ENCODE results near the gene USH1G.

The USH1G gene

GRCh38 chr17:74954115-74954514, 31.1 kb upstream of the USH1G start:
- no peak for DNase-seq (ENCODE audit: low read depth)

GRCh38 chr17:74953134-74953687, 30.2 kb upstream of the USH1G start:
- no peak for DNase-seq (ENCODE audit: low read depth)

GRCh38 chr17:74952431-74953133, 29.5 kb upstream of the USH1G start:
- DNase-seq (ENCODE audit: low read depth), result no peak

- DNase-seq (ENCODE audit: low read depth), result no peak
Measured at GRCh38 chr17:74951680-74952421, 28.8 kb upstream of the USH1G start.

GRCh38 chr17:74951065-74951464, 28.0 kb upstream of the USH1G start:
- no peak for DNase-seq (ENCODE audit: low read depth)

GRCh38 chr17:74950207-74950606, 27.2 kb upstream of the USH1G start:
- no peak for DNase-seq (ENCODE audit: low read depth)

- DNase-seq (ENCODE audit: low read depth), result no peak
Measured at GRCh38 chr17:74949455-74950115, 26.5 kb upstream of the USH1G start.

- DNase-seq (ENCODE audit: low read depth), result no peak
Measured at GRCh38 chr17:74947041-74947754, 24.1 kb upstream of the USH1G start.

- DNase-seq (ENCODE audit: low read depth), result no peak
Measured at GRCh38 chr17:74946641-74947040, 23.6 kb upstream of the USH1G start.

- no peak for DNase-seq (ENCODE audit: low read depth)
Measured at GRCh38 chr17:74945543-74945942, 22.5 kb upstream of the USH1G start.

- no peak for DNase-seq (ENCODE audit: low read depth)
Measured at GRCh38 chr17:74943808-74944522, 20.9 kb upstream of the USH1G start.

- DNase-seq (ENCODE audit: low read depth), result no peak
Measured at GRCh38 chr17:74941128-74941725, 18.2 kb upstream of the USH1G start.

GRCh38 chr17:74939534-74939933, 16.5 kb upstream of the USH1G start:
- DNase-seq (ENCODE audit: low read depth), result no peak

GRCh38 chr17:74938194-74938950, 15.3 kb upstream of the USH1G start:
- DNase-seq (ENCODE audit: low read depth), result no peak

- no peak for DNase-seq (ENCODE audit: low read depth)
Measured at GRCh38 chr17:74937064-74938051, 14.3 kb upstream of the USH1G start.

GRCh38 chr17:74936470-74936799, 13.4 kb upstream of the USH1G start:
- DNase-seq (ENCODE audit: low read depth), result no peak

GRCh38 chr17:74935585-74936469, 12.8 kb upstream of the USH1G start, which contains the start of gene OTOP3:
Gene OTOP3, plus strand, starts transcription at chr17:74935898. Its CDS starts 24 bp downstream, at chr17:74935922.
- DNase-seq (ENCODE audit: low read depth), result no peak

- no peak for DNase-seq (ENCODE audit: low read depth)
Measured at GRCh38 chr17:74935048-74935447, 12.0 kb upstream of the USH1G start.
